GM18858 (cell line): ENCODE results near the gene GALNS.
"Not testable (repeated sequence)": the region's sequence is repeated elsewhere in the genome, so short reads cannot be mapped to it uniquely, and the experiment has no call there.

Source experiments
- ATAC-seq: cut with Tn5 transposase; IDR thresholded peaks from one replicate; pipeline ENCODE4 v1.9.1; 2021; ENCODE audit not compliant: unreplicated experiment

Gene GALNS

DNA sequence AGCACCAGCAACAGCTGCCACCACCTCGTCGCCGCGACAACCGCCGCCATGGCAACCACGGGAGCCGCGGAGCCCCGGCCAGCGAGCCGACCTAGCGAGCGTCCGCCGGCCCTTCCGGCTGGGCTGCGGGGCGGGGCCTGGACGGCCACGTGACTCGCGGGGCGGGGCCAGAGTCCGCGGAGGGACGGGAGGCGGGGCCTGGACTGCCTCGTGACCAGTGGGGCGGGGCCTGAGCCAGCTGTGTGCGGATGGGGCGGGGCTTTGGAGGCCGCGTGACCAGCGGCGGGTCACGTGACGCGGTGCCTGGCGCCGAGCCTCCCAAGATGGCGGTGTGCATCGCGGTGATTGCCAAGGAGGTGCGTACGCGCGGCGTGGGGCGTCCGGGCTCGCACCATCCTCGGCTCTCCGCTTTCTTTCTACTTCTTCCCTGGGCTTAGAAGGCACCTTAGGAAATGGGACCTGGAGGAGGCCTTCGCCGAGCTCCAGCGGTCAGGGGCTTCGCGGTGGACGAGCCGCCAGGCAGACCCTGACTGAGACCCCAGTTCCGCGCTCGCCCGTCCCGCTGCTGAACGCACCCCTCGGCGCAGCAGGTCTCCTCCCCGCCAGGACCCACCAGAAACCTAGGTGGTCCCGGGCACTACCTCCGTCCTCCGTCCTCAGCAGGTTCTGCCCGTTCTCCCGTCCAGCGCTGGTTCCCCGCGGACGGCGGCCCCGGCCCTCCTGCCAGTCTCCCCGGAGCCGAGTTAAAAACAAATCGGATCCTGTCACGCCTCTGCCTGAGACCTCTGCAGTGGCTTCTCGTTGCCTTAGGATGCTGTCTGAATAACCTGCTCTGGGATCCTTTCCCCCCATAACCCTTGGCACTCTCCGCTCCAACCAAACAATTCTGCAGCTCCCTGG lies at the start of gene GALNS, which contains the start of gene TRAPPC2L:
TSS of gene GALNS (minus strand) at position 120 of the 900 bp plus-strand sequence. CDS start at position 50, 70 bp downstream.
TSS of gene TRAPPC2L (plus strand) at position 300 of the 900 bp plus-strand sequence. CDS start at position 324, 24 bp downstream.
- peak; percentile 59 for ATAC-seq

DNA sequence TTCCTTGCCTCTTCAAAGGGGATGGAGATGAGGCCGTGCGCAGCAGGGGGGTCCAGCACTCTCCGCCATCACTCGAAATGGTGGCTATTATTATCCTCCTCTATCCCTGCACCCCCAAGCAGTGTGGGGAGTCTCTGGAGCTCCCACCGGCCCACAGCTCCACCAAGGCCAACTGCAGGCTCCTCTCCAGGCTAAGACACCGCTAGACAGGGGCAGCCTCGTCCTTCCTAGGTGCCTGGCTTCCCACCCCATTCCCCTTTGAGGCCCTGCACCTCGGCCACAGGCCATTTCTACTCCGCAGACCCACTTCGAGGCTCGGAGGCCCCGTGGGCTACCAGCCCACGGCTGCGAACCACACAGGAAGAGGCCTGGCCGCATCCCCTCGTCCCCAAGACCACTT lies 49.3 kb upstream of the GALNS start:
- ATAC-seq, result no peak

- ATAC-seq, result no peak
Observed at GRCh38 chr16:88905563-88905962, 48.8 kb upstream of the GALNS start.

DNA sequence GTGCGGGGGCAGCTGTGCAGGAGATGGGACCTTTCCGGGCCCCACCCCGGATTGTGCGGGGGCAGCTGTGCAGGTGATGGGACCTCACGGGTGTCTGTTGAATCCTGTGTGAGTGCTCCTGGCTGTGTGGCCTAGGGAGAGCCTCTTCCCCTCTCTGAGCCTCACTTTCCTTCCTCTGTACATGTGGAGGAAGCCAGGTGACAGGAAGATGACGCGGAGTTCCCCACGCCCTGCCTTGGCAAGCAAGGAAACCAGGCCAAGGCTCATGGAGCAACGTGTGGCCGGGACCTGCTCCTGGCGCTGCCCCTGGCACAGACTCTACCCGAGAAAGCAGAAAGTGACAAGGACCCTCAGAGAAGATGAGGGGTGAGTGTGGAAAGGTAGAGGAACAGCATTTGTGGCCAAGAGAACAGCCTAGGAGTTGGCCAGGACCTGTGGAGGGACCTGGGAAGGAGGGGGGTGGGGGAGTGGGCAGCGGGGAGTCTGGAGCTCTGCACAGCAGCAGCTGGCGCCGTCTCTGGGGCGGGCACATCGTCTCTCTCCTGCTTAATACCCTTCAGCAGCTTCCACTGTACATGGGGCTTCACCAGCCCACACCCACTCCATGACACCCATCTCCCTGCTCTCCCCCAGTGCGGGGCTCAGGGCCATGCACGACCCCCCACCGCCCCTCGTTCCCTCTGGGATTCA lies 48.1 kb upstream of the GALNS start:
- ATAC-seq, result no peak

DNA sequence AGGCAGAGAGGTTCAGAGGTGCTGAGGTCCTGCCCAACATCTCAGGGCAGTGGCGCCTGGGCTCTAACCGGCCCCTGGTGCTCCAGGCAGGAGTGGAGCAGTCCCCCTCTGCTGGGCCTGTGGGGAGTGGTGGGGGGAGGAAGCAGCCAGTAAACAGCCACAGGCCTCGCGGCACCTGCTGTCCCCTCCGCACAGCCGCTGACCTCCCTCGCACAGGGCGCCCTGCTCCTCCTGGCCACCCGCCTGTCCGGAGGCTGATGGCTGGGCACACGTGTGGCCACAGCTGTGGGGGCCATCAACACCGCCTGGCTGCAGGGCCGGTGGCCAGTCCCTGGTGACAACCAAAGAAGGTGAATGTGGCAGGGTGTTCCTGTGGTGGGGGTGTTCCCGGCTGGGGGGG lies 46.5 kb upstream of the GALNS start:
- no peak for ATAC-seq

DNA sequence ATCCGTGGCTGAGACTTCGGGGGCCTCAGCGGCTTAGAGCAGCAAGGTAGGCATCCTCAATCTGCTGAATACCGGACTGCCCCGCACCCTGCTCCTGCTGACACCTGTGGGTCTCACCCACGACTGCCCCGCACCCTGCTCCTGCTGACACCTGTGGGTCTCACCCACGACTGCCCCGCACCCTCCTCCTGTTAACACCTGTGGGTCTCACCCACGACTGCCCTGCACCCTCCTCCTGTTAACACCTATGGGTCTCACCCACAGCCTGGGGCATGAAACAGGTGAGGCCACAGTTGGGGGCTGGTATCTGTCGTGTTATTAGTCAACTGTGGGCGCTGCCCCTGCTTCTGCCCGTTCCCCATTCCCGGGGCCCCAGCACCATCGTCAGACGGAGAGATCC lies 46.0 kb upstream of the GALNS start:
- no peak for ATAC-seq

GRCh38 chr16:88901718-88902337 lies 45.1 kb upstream of the GALNS start:
- ATAC-seq, result no peak

GRCh38 chr16:88900662-88901052 lies 43.9 kb upstream of the GALNS start:
- no peak for ATAC-seq

DNA sequence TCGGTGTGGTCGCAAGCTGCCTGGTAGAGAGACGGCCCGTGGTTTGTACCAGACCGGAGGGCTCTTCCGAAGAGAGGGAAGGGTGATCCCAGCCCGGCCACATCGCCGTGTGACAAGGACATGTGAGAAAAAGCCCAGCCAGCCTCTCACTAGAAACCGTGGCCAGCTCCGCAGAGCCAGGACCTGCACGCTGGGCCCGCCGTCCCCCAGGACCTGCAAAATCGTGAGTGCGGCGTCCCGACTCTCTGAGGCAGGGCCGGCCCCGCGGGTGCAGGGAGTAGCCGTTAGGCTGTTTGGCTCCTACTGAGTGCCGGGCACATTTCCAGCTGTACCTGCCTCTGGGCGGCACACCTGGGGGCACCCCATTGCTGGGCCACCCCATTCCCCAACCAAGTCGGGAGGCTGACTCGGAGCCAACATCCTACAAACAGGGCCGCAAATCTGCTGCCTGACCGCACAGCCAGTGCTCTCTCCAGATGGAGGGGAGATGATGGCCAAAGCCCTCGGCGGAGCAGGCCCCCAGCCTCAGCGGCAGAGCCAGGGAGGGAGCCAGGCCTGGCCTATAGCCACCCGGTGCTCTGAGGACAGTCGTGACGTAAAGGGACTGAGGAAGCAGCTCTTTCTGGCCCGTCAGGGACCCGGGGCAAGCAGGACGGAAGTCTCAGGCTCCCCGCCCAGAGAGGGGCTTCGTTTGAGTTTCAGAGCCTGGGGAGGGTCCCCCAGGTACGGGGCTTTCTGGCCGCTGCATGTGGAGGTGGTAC lies 43.3 kb upstream of the GALNS start:
- ATAC-seq, result no peak

DNA sequence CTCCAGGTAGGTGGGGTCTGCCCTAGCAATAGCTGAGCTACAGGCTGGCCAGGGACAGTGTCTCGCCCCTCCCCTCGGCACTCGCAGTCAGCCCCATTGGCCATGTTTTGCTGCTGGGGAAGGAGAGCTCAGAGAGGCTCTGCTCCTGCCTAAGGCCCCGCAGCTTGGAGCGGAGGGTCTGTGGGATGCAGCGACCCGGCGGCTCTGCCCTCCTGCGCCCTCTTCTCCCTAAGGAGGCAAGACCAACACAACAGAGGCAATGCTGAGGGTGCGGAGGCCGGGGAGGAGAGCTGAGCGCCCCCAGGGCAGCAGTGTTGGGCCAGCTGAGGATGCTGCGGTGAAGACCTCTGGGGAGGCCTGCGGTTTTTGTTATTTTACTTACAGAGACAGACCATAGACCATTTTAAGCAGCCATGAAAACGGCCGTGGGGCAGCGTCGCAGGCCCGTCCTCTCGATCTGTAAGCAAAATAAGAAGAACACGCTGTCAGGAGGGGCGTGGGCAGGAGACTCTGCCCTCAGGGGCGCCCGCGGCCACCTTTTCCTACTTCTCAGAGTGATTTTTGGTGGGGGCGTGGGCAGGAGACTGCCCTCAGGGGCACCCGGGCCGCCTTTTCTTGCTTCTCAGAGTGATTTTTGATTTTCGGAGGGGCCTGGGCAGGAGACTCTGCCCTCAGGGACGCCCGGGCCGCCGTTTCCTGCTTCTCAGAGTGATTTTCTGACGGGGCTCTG lies 41.1 kb upstream of the GALNS start:
- ATAC-seq, result no peak

DNA sequence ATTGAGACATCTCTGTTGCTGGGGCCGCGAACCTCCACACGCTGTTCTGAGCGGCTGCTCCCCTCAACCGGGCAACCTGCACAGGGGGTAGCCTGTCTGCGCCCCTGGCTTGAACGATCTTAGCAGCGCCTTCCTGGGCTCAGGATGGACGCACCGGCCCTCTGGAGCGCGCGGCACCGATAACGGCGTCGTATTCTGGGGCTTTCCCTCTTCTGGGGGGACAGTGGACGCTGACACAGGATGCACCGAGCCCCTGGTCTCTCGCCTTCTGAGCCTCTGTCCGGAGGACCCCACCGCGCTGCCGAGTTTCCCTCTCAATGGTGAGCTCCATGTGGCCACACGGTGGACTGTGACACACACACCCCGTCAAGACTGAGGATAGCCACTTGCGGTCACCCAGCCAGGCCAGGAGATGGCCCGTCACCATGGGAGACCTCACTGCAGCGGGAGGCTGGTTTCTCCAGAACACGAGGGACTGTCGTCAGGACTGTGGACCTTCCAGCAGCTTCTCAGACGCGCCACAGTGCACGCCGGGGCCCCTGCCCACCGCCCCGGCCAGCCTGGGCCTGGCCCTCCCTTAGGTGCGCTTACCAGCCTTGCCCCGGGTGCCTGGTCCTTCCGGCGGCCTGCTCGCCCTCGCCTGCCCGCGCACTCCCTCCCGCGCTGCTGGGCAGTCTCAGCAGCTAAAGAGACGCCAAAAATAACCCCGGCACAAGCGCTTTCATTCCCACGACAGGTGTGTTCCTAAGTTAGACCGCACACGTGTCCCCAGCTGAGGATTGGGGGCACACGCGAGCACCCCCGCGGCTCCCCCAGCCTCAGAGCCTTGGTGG lies 39.7 kb upstream of the GALNS start:
- ATAC-seq, result no peak

DNA sequence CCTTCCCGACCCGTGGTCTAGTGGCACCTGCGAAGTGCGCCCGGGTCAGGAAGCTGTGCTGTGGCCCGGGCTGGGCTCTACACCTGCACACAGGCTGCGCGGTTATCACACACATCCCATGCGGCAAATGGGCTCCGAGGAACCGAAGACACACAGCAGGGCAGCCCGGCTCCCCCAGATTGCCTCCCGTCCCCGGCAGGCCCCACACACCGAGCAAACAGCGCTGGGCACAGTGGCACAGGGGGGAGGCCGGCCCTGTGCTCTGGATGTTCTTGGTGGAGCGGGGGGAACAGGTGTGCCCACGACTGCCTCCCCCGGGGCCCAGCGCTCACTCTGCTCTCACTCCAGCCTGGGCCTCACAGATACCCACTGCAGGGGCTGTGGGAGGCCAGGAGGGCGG lies 38.6 kb upstream of the GALNS start:
- ATAC-seq, result no peak

GRCh38 chr16:88894681-88895300 lies 38.0 kb upstream of the GALNS start:
- no peak for ATAC-seq

DNA sequence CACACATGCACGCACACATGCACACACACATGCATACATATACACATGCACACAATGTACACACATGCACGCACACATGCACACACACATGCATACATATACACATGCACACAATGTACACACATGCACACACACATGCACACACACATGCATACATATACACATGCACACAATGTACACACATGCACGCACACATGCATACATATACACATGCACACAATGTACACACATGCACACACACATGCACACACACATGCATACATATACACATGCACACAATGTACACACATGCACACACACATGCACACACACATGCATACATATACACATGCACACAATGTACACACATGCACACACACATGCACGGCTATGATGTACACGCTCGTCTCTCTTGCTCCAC lies 37.5 kb upstream of the GALNS start:
- not testable (repeated sequence) for ATAC-seq

- ATAC-seq, result no peak
Observed at GRCh38 chr16:88893127-88893968, 36.6 kb upstream of the GALNS start.

DNA sequence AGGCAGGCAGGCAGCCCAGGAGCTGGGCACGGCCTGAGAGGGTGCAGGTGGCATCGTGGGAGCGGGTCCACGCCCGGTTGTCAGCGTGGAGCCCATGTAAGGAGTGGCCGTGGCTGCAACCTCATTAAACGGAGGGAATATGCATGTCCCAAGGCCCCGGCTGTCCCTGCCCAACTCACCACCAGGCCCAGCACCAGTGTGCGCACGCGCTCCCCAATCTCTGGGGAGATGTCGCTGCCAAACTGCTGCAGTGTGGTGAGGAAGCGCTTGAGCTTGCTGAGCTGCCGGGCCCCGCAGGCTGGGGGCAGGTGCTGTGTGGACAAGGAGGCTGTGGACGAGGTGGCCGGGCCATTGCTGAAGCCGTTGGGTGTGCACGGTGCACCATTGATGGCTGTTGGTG lies 35.3 kb upstream of the GALNS start:
- no peak for ATAC-seq

DNA sequence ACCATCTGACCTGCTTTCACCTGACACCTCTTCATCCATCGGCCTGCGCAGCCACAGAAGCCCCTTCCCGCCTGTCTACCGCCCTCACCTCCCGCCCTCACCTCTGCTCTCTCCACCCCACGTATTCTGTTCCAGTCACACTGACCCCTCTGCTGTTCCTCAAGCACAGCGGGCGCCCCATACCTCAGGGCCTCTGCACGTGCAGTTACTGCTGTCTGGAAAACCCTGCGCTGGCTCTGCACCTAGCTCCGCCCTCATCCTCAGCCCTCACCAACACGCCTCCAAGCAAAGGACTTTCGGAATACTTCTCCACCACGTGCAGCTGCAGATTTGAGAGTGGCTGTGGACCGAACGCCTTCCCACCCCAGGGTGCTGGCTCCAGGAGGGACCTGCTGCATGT lies 34.3 kb upstream of the GALNS start:
- no peak for ATAC-seq

DNA sequence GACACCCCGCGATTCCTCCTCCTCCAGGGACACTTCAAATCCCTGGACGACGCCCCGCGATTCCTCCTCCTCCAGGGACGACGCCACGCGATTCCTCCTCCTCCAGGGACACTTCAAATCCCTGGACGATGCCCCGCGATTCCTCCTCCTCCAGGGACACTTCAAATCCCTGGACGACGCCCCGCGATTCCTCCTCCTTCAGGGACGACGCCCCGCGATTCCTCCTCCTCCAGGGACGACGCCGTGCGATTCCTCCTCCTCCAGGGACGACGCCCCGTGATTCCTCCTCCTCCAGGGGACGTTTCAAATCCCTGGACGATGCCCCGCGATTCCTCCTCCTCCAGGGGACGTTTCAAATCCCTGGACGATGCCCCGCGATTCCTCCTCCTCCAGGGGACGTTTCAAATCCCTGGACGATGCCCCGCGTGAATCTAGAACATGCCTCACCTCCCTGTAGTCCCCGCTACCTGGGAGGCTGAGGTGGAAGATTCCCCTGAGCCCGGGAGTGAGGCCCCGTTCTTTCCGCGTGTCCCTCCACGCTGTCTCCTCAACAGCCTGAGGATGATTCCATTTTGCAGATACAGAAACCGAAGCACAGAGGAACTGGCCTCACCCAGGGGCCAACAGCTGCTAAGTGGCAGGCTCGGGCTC lies 33.1 kb upstream of the GALNS start:
- not testable (repeated sequence) for ATAC-seq
